Aorta (tissue), 5 donors: ENCODE results near the gene ACOX3. TPM values are rescaled to one million over a fixed set of nuclear protein-coding genes. Genes with fewer than 3 reads are reported as not detected.
A peak's percentile ranks its signal among the peaks of the same experiment; 100 is the strongest.

Experiments
- ATAC-seq: fragments of 200-7000 bp; cut with Tn5 transposase; one replicate; pipeline ENCODE4 v1.9.1; 2022; ENCODE audit warnings: moderate library complexity; ENCODE audit not compliant: low FRiP score
- DNase-seq, 2 donors: peaks; one replicate each; pipeline ENCODE4 v3.0.0-alpha.2; 2020
- H3K27ac ChIP-seq, 2 donors: one replicate each; pipeline ENCODE4 v1.5.1; 2013; ENCODE audit warnings: low read length in 2 of 2, mild to moderate bottlenecking in 2 of 2, moderate library complexity in 2 of 2, control low read depth in 1 of 2, inconsistent platforms in 1 of 2, low read depth in 1 of 2
- H3K27me3 ChIP-seq, 2 donors: one replicate each; pipeline ENCODE4 v1.6.1; 2013; ENCODE audit warnings: control low read depth in 1 of 2, low read length in 1 of 2, mild to moderate bottlenecking in 1 of 2, moderate library complexity in 1 of 2; ENCODE audit not compliant: insufficient read depth in 2 of 2, control insufficient read depth in 1 of 2
- H3K36me3 ChIP-seq, 2 donors: one replicate each; pipeline ENCODE4 v1.6.1; 2013; ENCODE audit warnings: control low read depth in 1 of 2, low read length in 1 of 2, mild to moderate bottlenecking in 1 of 2; ENCODE audit not compliant: insufficient read depth in 2 of 2, control insufficient read depth in 1 of 2
- H3K4me1 ChIP-seq, 2 donors: one replicate each; pipeline ENCODE4 v1.6.1; 2013; ENCODE audit warnings: low read length in 2 of 2, control low read depth in 1 of 2, mild to moderate bottlenecking in 1 of 2, moderate library complexity in 1 of 2; ENCODE audit not compliant: insufficient read depth in 2 of 2, control insufficient read depth in 1 of 2
- H3K4me3 ChIP-seq, 2 donors: one replicate each; pipeline ENCODE4 v1.5.1; 2013; ENCODE audit warnings: low read length in 2 of 2, control low read depth in 1 of 2, mild to moderate bottlenecking in 1 of 2
- H3K9me3 ChIP-seq: one replicate; pipeline ENCODE4 v1.6.1; 2013; ENCODE audit warnings: mild to moderate bottlenecking, low read length; ENCODE audit not compliant: control insufficient read depth
- WGBS, 2 donors: extraction: QIAGEN DNeasy Blood & Tissue Kit; methylation state at CpG; one replicate each; pipeline ENCODE4 v1.1.7; 2013; 5-methylcytosine and 5-hydroxymethylcytosine counted together
- intact Hi-C, 2 donors: fragments of 100-400 bp; cut with DNase I; formaldehyde crosslinking; loops; one replicate each; pipeline versions ENCODE4 v1.14.2 to v1.15.0; 2022
- polyA plus RNA-seq, 2 donors: library from polyadenylated mRNA; stranded (reverse); fragments of 200-250 nt; gene quantifications; one replicate each; pipeline ENCODE4 v1.2.3, GENCODE V29; 2013
- total RNA-seq, 2 donors: library from RNA; stranded (reverse); fragmentation: NEBNext Ultra II Directional; extraction: Animal tissue kit (Norgen Biotek cat#: 25700); gene quantifications; one replicate each; pipeline ENCODE4 v1.2.1, GENCODE V29; 2021
- donor health status: healthy with polysubstance abuse.
- donor health status: Bipolar disorder and iron deficiency.
- donor health status: DM: no; HTN: no; CAD: no.
- donor health status: DM: no; HTN: no; CAD: no.
- donor health status: DM: yes; HTN: yes; CAD: no.

The ACOX3 gene
- total and polyA plus RNA-seq, 4 donors = 26.3 to 43.7 (median 35.6) TPM

- H3K36me3 ChIP-seq = no peaks in the 10 kb centered on the region
- no peak for ATAC-seq
- WGBS, 2 donors = 85 to 95% methylated on average over 5 of the region's 5 CpGs
- no peak overlapping the region for H3K4me3 ChIP-seq
- H3K27me3 ChIP-seq = no peaks in the 10 kb centered on the region
- no peak for DNase-seq
- no peaks in the 10 kb centered on the region for H3K9me3 ChIP-seq
- intact Hi-C loops = no loop called here
- H3K4me1 ChIP-seq = peaks cover 0 to 3% of the 10 kb centered on the region in 2 donors
- H3K27ac ChIP-seq = no peak overlapping the region
Measured at GRCh38 chr4:8359193-8359592, 81.3 kb downstream of the ACOX3 start.

GRCh38 chr4:8356856-8357255 is 83.7 kb downstream of the ACOX3 start:
- WGBS, 2 donors = 90 to 94% methylated on average over 8 of the region's 8 CpGs
- ATAC-seq (no peak), DNase-seq (no peak)
- intact Hi-C loops = no loop called here
- Histone ChIP-seq H3K27me3 (no peaks in the 10 kb centered on the region), H3K4me1 (no peaks in the 10 kb centered on the region), H3K4me3 (no peak overlapping the region), H3K27ac (no peak overlapping the region), H3K9me3 (no peaks in the 10 kb centered on the region), H3K36me3 (no peaks in the 10 kb centered on the region)

- intact Hi-C loops = no loop called here
- Histone ChIP-seq H3K4me1 (no peaks in the 10 kb centered on the region), H3K27ac (no peak overlapping the region), H3K9me3 (no peaks in the 10 kb centered on the region), H3K27me3 (no peaks in the 10 kb centered on the region), H3K36me3 (no peaks in the 10 kb centered on the region), H3K4me3 (no peak overlapping the region)
- ATAC-seq (no peak), DNase-seq (no peak)
- 50 to 59% methylated on average over 8 of the region's 8 CpGs for WGBS, 2 donors
Measured at GRCh38 chr4:8355864-8356565, 84.5 kb downstream of the ACOX3 start.

GRCh38 chr4:8355306-8355705 is 85.2 kb downstream of the ACOX3 start:
- Histone ChIP-seq H3K27ac (no peak overlapping the region), H3K9me3 (no peaks in the 10 kb centered on the region), H3K27me3 (no peaks in the 10 kb centered on the region), H3K4me3 (no peak overlapping the region), H3K4me1 (no peaks in the 10 kb centered on the region), H3K36me3 (no peaks in the 10 kb centered on the region)
- WGBS, 2 donors = 71 to 72% methylated on average over 6 of the region's 6 CpGs
- ATAC-seq = no peak
- intact Hi-C loops = no loop called here
- DNase-seq = no peak

- WGBS, 2 donors = 55 to 70% methylated on average over 12 of the region's 12 CpGs
- Histone ChIP-seq H3K4me1 (no peaks in the 10 kb centered on the region), H3K9me3 (no peaks in the 10 kb centered on the region), H3K27me3 (no peaks in the 10 kb centered on the region), H3K27ac (no peak overlapping the region), H3K4me3 (no peak overlapping the region), H3K36me3 (no peaks in the 10 kb centered on the region)
- DNase-seq (no peak), ATAC-seq (no peak)
- intact Hi-C loops = no loop called here
Measured at GRCh38 chr4:8353912-8354453, 86.5 kb downstream of the ACOX3 start.

GRCh38 chr4:8353158-8353669 is 87.3 kb downstream of the ACOX3 start:
- 91% methylated on average over 9 of the region's 9 CpGs for WGBS, 2 donors
- intact Hi-C loops = no loop called here
- ATAC-seq (no peak), DNase-seq (no peak)
- H3K36me3 ChIP-seq = no peaks in the 10 kb centered on the region
- no peaks in the 10 kb centered on the region for H3K9me3 ChIP-seq
- no peaks in the 10 kb centered on the region for H3K27me3 ChIP-seq
- no peak overlapping the region for H3K4me3 ChIP-seq
- no peak overlapping the region for H3K27ac ChIP-seq
- H3K4me1 ChIP-seq = no peaks in the 10 kb centered on the region

- 66 to 73% methylated on average over 20 of the region's 20 CpGs for WGBS, 2 donors
- DNase-seq (no peak), ATAC-seq (no peak)
- no peak overlapping the region for H3K27ac ChIP-seq
- H3K27me3 ChIP-seq = no peaks in the 10 kb centered on the region
- H3K36me3 ChIP-seq = no peaks in the 10 kb centered on the region
- no peaks in the 10 kb centered on the region for H3K9me3 ChIP-seq
- no peak overlapping the region for H3K4me3 ChIP-seq
- H3K4me1 ChIP-seq = no peaks in the 10 kb centered on the region
- intact Hi-C loops = no loop called here
Measured at GRCh38 chr4:8352368-8353157, 88.0 kb downstream of the ACOX3 start.

- DNase-seq (no peak), ATAC-seq (peak; percentile 19)
- no peaks in the 10 kb centered on the region for H3K36me3 ChIP-seq
- 2 to 4% methylated on average over 8 of the region's 8 CpGs for WGBS, 2 donors
- no peak overlapping the region for H3K4me3 ChIP-seq
- no peaks in the 10 kb centered on the region for H3K27me3 ChIP-seq
- no peaks in the 10 kb centered on the region for H3K4me1 ChIP-seq
- no peaks in the 10 kb centered on the region for H3K9me3 ChIP-seq
- intact Hi-C loops = no loop called here
- H3K27ac ChIP-seq = no peak overlapping the region
Measured at GRCh38 chr4:8351931-8352367, 88.6 kb downstream of the ACOX3 start.
